ENCODE data around the gene PLPPR1.

The PLPPR1 gene

GRCh38 chr9:101005246-101005645, 23.3 kb upstream of the PLPPR1 start:
- no peak for DNase-seq (ENCODE audit: extremely low read depth, insufficient read length)
- Histone ChIP-seq H3K27me3 (replicated peaks; ENCODE audit: control insufficient read depth, insufficient read depth, low read length) (no peaks in the 10 kb centered on the region), H3K4me3 (replicated peaks; ENCODE audit: low read depth, low read length) (no peak overlapping the region), H3K36me3 (ENCODE audit: control insufficient read depth, insufficient read depth, low read length) (no peaks in the 10 kb centered on the region)
- no peak for TF ChIP-seq CTCF (IDR thresholded peaks at IDR 0.05; ENCODE audit: insufficient read depth, low read length, poor library complexity, severe bottlenecking)

DNA sequence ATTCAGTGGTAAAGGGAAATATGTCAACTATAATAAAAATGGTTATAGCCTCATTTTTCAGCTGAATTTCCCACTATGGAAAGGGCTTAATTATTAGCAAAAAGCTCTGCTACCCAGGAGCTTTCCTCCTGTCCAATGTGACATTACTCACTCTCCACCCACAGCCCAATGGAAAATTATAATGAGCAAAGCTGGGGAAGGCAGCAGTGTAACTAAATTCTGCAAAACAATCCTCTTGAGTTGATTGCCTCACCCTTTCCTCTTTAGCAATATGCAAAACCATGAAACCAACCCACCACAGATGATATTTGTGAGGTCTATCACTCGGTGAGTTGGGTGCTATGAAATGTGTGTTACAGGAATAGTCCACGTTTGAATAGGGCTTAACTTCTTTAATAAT, 14.0 kb upstream of the PLPPR1 start:
- no peak for TF ChIP-seq CTCF (IDR thresholded peaks at IDR 0.05; ENCODE audit: insufficient read depth, low read length, poor library complexity, severe bottlenecking)
- no peak for DNase-seq (ENCODE audit: extremely low read depth, insufficient read length)
- Histone ChIP-seq H3K4me3 (replicated peaks; ENCODE audit: low read depth, low read length) (no peak overlapping the region), H3K27me3 (replicated peaks; ENCODE audit: control insufficient read depth, insufficient read depth, low read length) (no peaks in the 10 kb centered on the region), H3K36me3 (ENCODE audit: control insufficient read depth, insufficient read depth, low read length) (no peaks in the 10 kb centered on the region)

DNA sequence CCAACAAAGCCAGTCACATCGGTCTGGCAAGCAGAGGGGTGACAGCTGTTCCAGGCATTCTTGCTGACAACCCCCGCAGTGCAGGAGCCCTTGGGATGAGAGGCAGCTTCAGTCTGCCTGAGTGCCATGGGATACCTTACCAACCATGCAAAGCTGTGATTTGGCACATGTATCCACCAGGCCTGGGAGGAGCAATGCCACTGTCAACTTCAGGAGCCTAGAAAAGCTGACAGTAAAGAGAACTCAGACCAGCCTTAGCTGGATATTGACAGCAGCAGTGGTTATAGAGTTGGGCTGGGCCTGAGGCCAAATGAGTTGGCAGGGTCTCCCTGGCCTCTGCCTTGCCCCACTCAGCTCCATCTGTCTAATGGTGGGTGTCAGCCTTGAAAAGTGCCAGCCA, 10.1 kb upstream of the PLPPR1 start:
- no peak for DNase-seq (ENCODE audit: extremely low read depth, insufficient read length)
- Histone ChIP-seq H3K4me3 (replicated peaks; ENCODE audit: low read depth, low read length) (no peak overlapping the region), H3K27me3 (replicated peaks; ENCODE audit: control insufficient read depth, insufficient read depth, low read length) (no peaks in the 10 kb centered on the region), H3K36me3 (ENCODE audit: control insufficient read depth, insufficient read depth, low read length) (no peaks in the 10 kb centered on the region)
- no peak for TF ChIP-seq CTCF (IDR thresholded peaks at IDR 0.05; ENCODE audit: insufficient read depth, low read length, poor library complexity, severe bottlenecking)

- no peak overlapping the region for H3K4me3 ChIP-seq (replicated peaks; ENCODE audit: low read depth, low read length)
- no peaks in the 10 kb centered on the region for H3K36me3 ChIP-seq (ENCODE audit: control insufficient read depth, insufficient read depth, low read length)
- TF ChIP-seq CTCF (IDR thresholded peaks at IDR 0.05; ENCODE audit: insufficient read depth, low read length, poor library complexity, severe bottlenecking) = no peak
- peaks cover 1% of the 10 kb centered on the region; the same call in 1 of the 2 replicates for H3K27me3 ChIP-seq (replicated peaks; ENCODE audit: control insufficient read depth, insufficient read depth, low read length)
- DNase-seq (ENCODE audit: extremely low read depth, insufficient read length) = no peak
These were observed 5.8 kb upstream of the PLPPR1 start for GRCh38 chr9:101022704-101023103.

DNA sequence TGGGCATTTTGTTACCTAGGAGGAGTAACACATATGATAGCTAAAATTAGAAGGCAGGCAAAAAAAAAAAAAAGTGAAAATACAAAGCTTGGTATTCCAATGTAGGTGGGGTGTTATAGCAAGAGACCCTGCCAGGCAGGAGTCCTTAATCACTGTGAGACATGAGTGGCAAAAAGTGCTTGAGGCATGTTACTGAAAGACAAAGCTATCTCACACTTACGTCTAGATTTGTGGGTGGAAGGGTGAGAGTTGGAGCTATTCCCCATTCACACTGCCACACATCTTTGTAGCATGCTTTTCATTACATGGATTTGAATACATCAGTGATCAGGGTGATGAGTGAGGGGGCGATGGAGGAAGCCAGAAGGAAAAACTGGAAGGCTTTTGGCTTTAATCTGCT, 2.6 kb upstream of the PLPPR1 start:
- H3K36me3 ChIP-seq (ENCODE audit: control insufficient read depth, insufficient read depth, low read length) = no peaks in the 10 kb centered on the region

More for the DNA sequence above, 2.6 kb upstream of the PLPPR1 start:
- peaks cover 1% of the 10 kb centered on the region; the same call in 1 of the 2 replicates for H3K27me3 ChIP-seq (replicated peaks; ENCODE audit: control insufficient read depth, insufficient read depth, low read length)
- no peak overlapping the region for H3K4me3 ChIP-seq (replicated peaks; ENCODE audit: low read depth, low read length)
- DNase-seq (ENCODE audit: extremely low read depth, insufficient read length) = no peak
- no peak for TF ChIP-seq CTCF (IDR thresholded peaks at IDR 0.05; ENCODE audit: insufficient read depth, low read length, poor library complexity, severe bottlenecking)
